ENCODE measurements around the gene TTLL11. TPM values are rescaled to one million over a fixed set of nuclear protein-coding genes. Genes with fewer than 3 reads are reported as not detected.
"Not testable (repeated sequence)": the region's sequence is repeated elsewhere in the genome, so short reads cannot be mapped to it uniquely, and the experiment has no call there.

Gene TTLL11
- total RNA-seq, 1 experiment from 2014 or later = 13.6 TPM

DNA sequence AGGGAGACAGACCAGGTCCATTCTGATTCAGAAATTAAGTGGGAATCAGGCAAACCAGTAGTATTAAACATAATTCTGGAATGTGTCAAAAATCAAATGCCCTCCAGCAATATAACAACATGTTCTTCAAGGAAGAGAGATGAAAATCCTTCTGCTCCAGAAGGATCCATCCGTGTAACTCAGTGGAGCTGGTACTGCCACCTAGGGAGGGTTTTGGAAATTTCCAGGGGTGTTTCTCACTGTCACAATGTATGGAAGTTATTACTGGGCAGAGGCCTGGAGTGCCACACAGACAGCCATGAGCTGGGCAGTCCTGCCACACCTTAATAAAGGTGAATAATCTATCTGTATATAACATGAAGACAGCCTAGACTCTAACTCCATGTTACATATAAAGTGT is 87.5 kb downstream of the TTLL11 start:
- no peaks in the 10 kb centered on the region for H3K27me3 Mint-ChIP-seq (ENCODE audit: insufficient read depth, unreplicated experiment)
- no peak overlapping the region for H3K4me3 Mint-ChIP-seq (ENCODE audit: unreplicated experiment)
- ChIA-PET CTCF (interaction anchor here (0.6 to 2.0 kb wide), 7 partner anchors 12 to 1496 kb away, joined by 3 to 8 read pairs (median 3); no protein-coding TSS in a partner anchor), POLR2A (interaction anchor here (0.6 kb wide), 1 partner anchor 306 kb away, joined by 3 read pairs; no protein-coding TSS in a partner anchor)
- DNase-seq (ENCODE audit: unreplicated experiment) = peak; percentile 60
- no peaks in the 10 kb centered on the region for H3K9me3 Mint-ChIP-seq (ENCODE audit: unreplicated experiment)
- no TSS peak for BruUV-seq (replicated peaks)
- H3K36me3 Mint-ChIP-seq (ENCODE audit: insufficient read depth, unreplicated experiment) = peaks cover 7% of the 10 kb centered on the region
- TF ChIP-seq, protein P1, sequence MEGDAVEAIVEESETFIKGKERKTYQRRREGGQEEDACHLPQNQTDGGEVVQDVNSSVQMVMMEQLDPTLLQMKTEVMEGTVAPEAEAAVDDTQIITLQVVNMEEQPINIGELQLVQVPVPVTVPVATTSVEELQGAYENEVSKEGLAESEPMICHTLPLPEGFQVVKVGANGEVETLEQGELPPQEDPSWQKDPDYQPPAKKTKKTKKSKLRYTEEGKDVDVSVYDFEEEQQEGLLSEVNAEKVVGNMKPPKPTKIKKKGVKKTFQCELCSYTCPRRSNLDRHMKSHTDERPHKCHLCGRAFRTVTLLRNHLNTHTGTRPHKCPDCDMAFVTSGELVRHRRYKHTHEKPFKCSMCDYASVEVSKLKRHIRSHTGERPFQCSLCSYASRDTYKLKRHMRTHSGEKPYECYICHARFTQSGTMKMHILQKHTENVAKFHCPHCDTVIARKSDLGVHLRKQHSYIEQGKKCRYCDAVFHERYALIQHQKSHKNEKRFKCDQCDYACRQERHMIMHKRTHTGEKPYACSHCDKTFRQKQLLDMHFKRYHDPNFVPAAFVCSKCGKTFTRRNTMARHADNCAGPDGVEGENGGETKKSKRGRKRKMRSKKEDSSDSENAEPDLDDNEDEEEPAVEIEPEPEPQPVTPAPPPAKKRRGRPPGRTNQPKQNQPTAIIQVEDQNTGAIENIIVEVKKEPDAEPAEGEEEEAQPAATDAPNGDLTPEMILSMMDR (IDR thresholded peaks at IDR 0.05; ENCODE audit: unreplicated experiment) = peak; percentile 42
- no peak overlapping the region for H3K27ac Mint-ChIP-seq (ENCODE audit: low read depth, unreplicated experiment)
- H3K4me1 Mint-ChIP-seq (ENCODE audit: insufficient read depth, unreplicated experiment) = no peaks in the 10 kb centered on the region
- intact Hi-C loops (cut with micrococcal nuclease) = loop anchor here (5.0 kb wide), 1 partner anchor 318 kb away; no protein-coding TSS in a partner anchor

DNA sequence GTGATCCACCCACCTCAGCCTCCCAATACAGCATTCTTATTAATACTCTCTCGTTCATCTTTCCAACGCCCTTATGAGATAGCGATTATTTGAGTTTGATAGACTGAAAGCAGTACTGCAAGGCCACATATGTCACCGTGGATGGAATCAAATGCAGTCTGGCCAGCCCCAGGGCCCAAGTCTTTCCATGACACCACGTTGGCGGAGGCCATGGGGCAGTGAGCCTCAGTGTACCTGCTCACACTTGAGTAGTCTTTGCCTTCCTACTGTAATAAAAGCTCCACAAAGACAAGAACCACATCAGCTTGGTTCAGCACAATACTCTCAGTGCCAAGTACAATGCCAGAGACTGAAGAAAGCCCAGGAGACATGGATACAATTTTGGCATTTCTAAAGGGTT is 88.5 kb downstream of the TTLL11 start:
- no peak overlapping the region for H3K4me3 Mint-ChIP-seq (ENCODE audit: unreplicated experiment)
- ChIA-PET POLR2A (no interaction called here), CTCF (interaction anchor here (1.4 to 2.0 kb wide), 4 partner anchors 9 to 459 kb away, joined by 4 to 8 read pairs (median 5); no protein-coding TSS in a partner anchor)

DNA sequence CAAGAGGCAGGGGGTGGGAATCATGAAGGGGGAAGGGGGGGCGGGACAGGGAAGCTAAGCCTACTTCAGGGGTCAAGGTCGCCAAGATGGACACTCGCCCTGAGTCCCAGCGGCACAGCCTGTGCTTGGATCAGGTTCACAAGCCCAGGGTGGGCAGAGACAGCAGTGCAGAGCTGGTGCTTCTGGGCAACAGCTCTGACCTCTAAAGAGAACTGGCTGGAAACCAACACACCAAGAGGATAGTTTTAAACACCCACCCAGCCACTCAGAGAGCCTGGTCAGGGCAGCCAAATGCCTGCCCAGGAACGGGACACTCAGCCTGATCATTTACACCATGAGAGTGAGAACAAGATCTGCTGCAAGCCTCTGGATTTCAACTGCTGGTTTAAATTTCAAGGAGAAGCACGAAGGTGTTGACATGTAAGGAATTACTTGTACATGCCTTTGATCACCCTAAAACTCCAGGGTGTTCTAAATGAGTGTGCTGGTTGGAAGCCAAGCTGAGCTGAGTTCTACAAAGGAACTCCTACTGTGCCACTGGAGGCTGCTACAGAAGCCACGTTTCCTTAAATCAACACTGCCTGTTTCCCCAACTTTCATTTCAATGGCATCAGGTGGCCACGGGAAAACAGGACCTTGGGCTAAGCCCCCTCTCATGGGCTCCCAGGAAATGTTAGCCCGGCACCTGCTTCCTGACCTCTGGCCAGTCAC is 91.5 kb downstream of the TTLL11 start:
- DNase-seq (ENCODE audit: unreplicated experiment) = no peak
- TF ChIP-seq, protein P1 (IDR thresholded peaks at IDR 0.05; ENCODE audit: unreplicated experiment) = no peak
- CTCF ChIA-PET = interaction anchor here (1.1 to 2.1 kb wide), 6 partner anchors 123 to 809 kb away, joined by 3 to 7 read pairs (median 4); no protein-coding TSS in a partner anchor
- Mint-ChIP-seq H3K27ac (ENCODE audit: low read depth, unreplicated experiment) (no peak overlapping the region), H3K9me3 (ENCODE audit: unreplicated experiment) (no peaks in the 10 kb centered on the region), H3K27me3 (ENCODE audit: insufficient read depth, unreplicated experiment) (no peaks in the 10 kb centered on the region), H3K4me1 (ENCODE audit: insufficient read depth, unreplicated experiment) (peaks cover 4% of the 10 kb centered on the region), H3K36me3 (ENCODE audit: insufficient read depth, unreplicated experiment) (peaks cover 7% of the 10 kb centered on the region), H3K4me3 (ENCODE audit: unreplicated experiment) (no peak overlapping the region)
- POLR2A ChIA-PET = interaction anchor here (0.7 kb wide), 1 partner anchor 120 kb away, joined by 3 read pairs; no protein-coding TSS in a partner anchor
- BruUV-seq (replicated peaks) = no TSS peak
- intact Hi-C loops (cut with micrococcal nuclease) = no loop called here

More for the DNA sequence above, 88.5 kb downstream of the TTLL11 start:
- H3K9me3 Mint-ChIP-seq (ENCODE audit: unreplicated experiment) = no peaks in the 10 kb centered on the region
- H3K4me1 Mint-ChIP-seq (ENCODE audit: insufficient read depth, unreplicated experiment) = no peaks in the 10 kb centered on the region
- intact Hi-C loops (cut with micrococcal nuclease) = no loop called here
- TF ChIP-seq, protein P1 (IDR thresholded peaks at IDR 0.05; ENCODE audit: unreplicated experiment) = no peak
- peaks cover 7% of the 10 kb centered on the region for H3K36me3 Mint-ChIP-seq (ENCODE audit: insufficient read depth, unreplicated experiment)
- no peak overlapping the region for H3K27ac Mint-ChIP-seq (ENCODE audit: low read depth, unreplicated experiment)
- H3K27me3 Mint-ChIP-seq (ENCODE audit: insufficient read depth, unreplicated experiment) = no peaks in the 10 kb centered on the region
- no peak for DNase-seq (ENCODE audit: unreplicated experiment)
- BruUV-seq (replicated peaks) = no TSS peak

DNA sequence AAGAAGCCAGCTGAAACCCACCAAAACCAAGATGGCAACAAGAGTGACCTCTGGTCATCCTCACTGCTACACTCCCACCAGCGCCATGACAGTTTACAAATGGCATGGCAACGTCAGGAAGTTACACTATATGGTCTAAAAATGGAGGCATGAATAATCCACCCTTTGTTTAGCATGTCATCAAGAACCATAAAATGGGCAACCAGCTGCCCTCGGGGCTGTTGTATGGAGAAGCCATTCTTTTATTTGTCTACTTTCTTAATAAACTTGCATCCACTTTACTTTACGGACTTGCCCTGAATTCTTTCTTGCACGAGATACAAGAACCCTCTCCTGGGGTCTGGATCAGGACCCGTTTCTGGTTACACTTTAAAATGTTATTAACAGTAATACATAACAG is 92.6 kb downstream of the TTLL11 start:
- CTCF ChIA-PET = interaction anchor here (0.7 to 2.1 kb wide), 5 partner anchors 313 to 810 kb away, joined by 3 to 7 read pairs (median 3); no protein-coding TSS in a partner anchor
- POLR2A ChIA-PET; DNase-seq (ENCODE audit: unreplicated experiment); H3K36me3 Mint-ChIP-seq (ENCODE audit: insufficient read depth, unreplicated experiment); H3K27ac Mint-ChIP-seq (ENCODE audit: low read depth, unreplicated experiment); BruUV-seq (replicated peaks); H3K9me3 Mint-ChIP-seq (ENCODE audit: unreplicated experiment); H3K4me1 Mint-ChIP-seq (ENCODE audit: insufficient read depth, unreplicated experiment); intact Hi-C loops (cut with micrococcal nuclease); H3K4me3 Mint-ChIP-seq (ENCODE audit: unreplicated experiment); H3K27me3 Mint-ChIP-seq (ENCODE audit: insufficient read depth, unreplicated experiment): not testable (repeated sequence)
